ENCODE results near the gene INPP5J. TPM values are rescaled to one million over a fixed set of nuclear protein-coding genes. Genes with fewer than 3 reads are reported as not detected.

INPP5J gene
- total RNA-seq, 1 experiment from 2014 or later, result 0.12 TPM

DNA sequence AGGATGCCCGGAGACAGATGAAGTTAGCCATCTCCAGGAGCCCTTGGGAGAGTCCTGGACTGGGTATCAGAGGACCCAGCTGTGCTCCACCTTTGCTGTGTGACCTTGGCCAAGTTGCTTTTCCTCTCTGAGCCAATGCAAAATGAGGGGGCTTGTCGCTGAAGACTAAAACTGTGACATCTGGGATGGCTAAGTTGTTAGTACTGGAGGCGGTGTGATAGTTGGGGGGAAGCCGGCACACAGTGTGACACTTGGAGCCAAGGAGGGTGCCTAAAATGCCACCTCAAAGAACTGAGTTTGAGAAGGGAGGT is 481 bp downstream of the INPP5J start:
- Histone ChIP-seq H3K4me3 (no peak overlapping the region; the same call in 1 of the 2 replicates), H3K27me3 (no peaks in the 10 kb centered on the region), H3K36me3 (no peaks in the 10 kb centered on the region), H3K27ac (no peak overlapping the region), H3K4me1 (no peaks in the 10 kb centered on the region), H3K9me3 (replicated peaks) (no peaks in the 10 kb centered on the region)
- DNase-seq, result no peak

DNA sequence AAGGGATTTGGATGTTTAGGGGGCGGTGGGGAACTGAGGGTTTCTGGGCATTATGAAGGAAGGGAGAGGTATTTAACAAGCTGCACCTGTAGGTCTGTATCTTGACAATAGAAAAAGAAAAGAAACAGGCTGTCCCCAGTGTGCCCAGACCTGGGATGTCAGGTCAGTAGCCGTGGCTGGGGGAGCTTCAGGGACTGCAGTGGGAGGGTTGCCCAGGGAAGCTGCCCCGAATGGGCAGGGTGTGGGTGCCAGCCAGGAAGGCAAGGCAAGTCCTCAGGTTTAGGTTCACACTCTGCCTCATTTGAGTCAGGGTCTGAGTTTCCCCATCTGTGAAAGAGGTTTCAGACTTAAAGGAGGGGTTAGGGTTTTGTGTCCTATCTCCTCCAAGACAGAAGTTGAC is 1.5 kb downstream of the INPP5J start:
- DNase-seq, result no peak
- Histone ChIP-seq H3K4me1 (no peaks in the 10 kb centered on the region), H3K27ac (no peak overlapping the region), H3K9me3 (replicated peaks) (no peaks in the 10 kb centered on the region), H3K27me3 (no peaks in the 10 kb centered on the region), H3K4me3 (no peak overlapping the region), H3K36me3 (no peaks in the 10 kb centered on the region)

DNA sequence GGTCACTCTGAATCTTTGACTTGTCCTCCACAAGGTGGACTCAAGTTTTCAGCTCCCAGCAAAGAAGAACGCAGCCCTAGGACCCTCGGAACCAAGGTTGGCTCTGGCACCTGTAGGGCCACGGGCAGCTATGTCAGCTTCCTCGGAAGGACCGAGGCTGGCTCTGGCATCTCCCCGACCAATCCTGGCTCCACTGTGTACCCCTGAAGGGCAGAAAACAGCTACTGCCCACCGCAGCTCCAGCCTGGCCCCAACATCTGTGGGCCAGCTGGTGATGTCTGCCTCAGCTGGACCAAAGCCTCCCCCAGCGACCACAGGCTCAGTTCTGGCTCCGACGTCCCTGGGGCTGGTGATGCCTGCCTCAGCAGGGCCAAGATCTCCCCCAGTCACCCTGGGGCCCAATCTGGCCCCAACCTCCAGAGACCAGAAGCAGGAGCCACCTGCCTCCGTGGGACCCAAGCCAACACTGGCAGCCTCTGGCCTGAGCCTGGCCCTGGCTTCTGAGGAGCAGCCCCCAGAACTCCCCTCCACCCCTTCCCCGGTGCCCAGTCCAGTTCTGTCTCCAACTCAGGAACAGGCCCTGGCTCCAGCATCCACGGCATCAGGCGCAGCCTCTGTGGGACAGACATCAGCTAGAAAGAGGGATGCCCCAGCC is 2.2 kb downstream of the INPP5J start:
- Histone ChIP-seq H3K4me3 (no peak overlapping the region), H3K36me3 (no peaks in the 10 kb centered on the region), H3K27me3 (no peaks in the 10 kb centered on the region), H3K4me1 (no peaks in the 10 kb centered on the region), H3K9me3 (replicated peaks) (no peaks in the 10 kb centered on the region), H3K27ac (no peak overlapping the region)
- DNase-seq, result no peak

DNA sequence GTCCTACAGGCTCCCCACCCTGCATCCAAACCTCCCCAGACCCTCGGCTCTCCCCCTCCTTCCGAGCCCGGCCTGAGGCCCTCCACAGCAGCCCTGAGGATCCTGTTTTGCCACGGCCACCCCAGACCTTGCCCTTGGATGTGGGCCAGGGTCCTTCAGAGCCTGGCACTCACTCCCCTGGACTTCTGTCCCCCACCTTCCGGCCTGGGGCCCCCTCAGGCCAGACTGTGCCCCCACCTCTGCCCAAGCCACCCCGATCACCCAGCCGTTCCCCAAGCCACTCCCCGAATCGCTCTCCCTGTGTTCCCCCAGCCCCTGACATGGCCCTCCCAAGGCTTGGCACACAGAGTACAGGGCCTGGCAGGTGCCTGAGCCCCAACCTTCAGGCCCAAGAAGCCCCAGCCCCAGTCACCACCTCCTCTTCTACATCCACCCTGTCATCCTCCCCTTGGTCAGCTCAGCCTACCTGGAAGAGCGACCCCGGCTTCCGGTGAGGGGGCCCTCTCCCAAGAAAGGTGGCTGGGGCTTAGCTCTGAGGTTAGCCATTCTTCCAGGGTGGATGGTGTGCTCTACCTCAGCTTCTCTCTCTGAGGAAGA is 2.9 kb downstream of the INPP5J start:
- H3K27ac ChIP-seq, result no peak overlapping the region
- DNase-seq, result no peak

DNA sequence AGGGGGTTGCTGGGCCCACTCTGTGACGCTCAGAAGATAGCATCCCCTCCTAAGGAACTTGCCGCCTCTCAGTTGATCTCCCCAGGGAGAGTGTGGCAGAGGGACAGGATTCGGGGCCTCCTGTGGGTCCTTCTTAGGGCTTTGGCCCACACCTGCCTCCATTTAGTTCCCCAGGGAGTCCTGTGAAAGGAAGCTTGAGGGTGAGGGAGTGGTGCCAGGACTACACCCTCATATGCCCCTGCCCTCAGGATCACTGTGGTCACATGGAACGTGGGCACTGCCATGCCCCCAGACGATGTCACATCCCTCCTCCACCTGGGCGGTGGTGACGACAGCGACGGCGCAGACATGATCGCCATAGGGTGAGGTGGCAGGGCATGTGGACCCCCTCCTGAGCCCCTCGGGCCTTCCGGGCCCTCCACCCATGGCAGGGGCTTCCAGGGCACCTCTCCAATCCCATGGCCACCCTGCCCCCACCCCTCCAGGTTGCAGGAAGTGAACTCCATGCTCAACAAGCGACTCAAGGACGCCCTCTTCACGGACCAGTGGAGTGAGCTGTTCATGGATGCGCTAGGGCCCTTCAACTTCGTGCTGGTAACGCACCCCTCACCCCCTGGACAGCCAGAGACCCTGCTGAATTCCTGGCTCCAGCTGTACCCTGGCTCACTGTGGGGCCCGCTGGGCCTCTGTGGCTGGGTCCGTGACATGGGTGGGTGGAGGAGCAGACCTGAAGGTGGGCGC is 3.5 kb downstream of the INPP5J start:
- no peaks in the 10 kb centered on the region for H3K27me3 ChIP-seq
- H3K4me1 ChIP-seq, result no peaks in the 10 kb centered on the region
- no peak overlapping the region for H3K27ac ChIP-seq
- no peaks in the 10 kb centered on the region for H3K9me3 ChIP-seq (replicated peaks)
- H3K4me3 ChIP-seq, result no peak overlapping the region
- no peak for DNase-seq
- H3K36me3 ChIP-seq, result no peaks in the 10 kb centered on the region

More for the DNA sequence above, 2.9 kb downstream of the INPP5J start:
- no peaks in the 10 kb centered on the region for H3K9me3 ChIP-seq (replicated peaks)
- H3K4me3 ChIP-seq, result no peak overlapping the region
- no peaks in the 10 kb centered on the region for H3K36me3 ChIP-seq
- no peaks in the 10 kb centered on the region for H3K4me1 ChIP-seq
- no peaks in the 10 kb centered on the region for H3K27me3 ChIP-seq

DNA sequence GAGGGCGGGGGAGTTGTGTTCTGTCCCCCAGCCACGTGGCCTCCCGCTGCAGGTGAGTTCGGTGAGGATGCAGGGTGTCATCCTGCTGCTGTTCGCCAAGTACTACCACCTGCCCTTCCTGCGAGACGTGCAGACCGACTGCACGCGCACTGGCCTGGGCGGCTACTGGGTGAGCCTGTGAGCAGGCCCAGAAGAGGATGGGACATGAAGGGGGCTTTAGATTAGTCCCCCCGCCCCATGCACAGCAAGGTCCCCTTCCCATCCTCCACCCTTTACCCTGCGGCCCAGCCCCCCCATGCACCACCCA is 4.1 kb downstream of the INPP5J start:
- DNase-seq, result no peak
- Histone ChIP-seq H3K9me3 (replicated peaks) (no peaks in the 10 kb centered on the region), H3K36me3 (no peaks in the 10 kb centered on the region), H3K27ac (no peak overlapping the region), H3K4me3 (no peak overlapping the region), H3K4me1 (no peaks in the 10 kb centered on the region; the same call in 1 of the 2 replicates), H3K27me3 (no peaks in the 10 kb centered on the region)

DNA sequence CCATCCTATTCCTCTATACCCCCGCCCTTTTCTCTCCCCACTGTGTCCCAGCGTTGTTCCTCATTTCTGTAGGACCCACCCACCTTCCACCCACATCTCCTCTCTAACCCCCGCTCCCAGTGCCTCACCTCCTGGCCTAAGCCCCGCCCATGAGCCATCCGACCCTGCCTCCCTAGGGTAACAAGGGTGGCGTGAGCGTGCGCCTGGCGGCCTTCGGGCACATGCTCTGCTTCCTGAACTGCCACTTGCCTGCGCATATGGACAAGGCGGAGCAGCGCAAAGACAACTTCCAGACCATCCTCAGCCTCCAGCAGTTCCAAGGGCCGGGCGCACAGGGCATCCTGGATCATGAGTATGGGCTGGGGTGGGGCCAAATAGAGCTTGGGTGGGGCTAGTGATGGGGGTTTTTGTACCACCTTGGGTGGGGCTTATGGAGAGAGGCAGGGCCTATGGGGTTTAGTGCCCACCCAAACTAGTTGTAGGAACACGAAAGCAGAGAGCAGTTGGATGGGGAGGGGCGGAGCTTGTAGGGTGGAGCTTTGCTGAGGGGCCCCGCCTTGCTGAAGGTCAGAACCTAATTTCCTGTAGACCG is 4.5 kb downstream of the INPP5J start:
- Histone ChIP-seq H3K9me3 (replicated peaks) (no peaks in the 10 kb centered on the region), H3K27ac (no peak overlapping the region), H3K36me3 (no peaks in the 10 kb centered on the region), H3K27me3 (no peaks in the 10 kb centered on the region), H3K4me1 (no peaks in the 10 kb centered on the region; the same call in 1 of the 2 replicates), H3K4me3 (no peak overlapping the region)
- DNase-seq, result no peak

DNA sequence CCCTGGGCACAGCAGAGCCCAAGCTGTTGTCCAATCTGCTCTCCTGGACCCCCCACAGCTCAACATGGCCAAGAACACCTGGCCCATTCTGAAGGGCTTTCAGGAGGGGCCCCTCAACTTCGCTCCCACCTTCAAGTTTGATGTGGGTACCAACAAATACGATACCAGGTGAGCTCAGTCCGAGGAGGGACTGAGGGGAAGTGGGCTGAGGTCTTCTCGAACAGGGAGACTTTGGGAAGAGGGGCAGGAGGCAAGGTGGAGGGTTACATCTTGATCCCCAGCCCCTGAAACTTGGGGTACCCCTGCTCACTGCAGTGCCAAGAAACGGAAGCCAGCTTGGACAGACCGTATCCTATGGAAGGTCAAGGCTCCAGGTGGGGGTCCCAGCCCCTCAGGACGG is 5.4 kb downstream of the INPP5J start:
- Histone ChIP-seq H3K36me3 (no peaks in the 10 kb centered on the region), H3K4me1 (no peaks in the 10 kb centered on the region; the same call in 1 of the 2 replicates), H3K27me3 (no peaks in the 10 kb centered on the region), H3K27ac (no peak overlapping the region), H3K4me3 (no peak overlapping the region), H3K9me3 (replicated peaks) (no peaks in the 10 kb centered on the region)
- no peak for DNase-seq

DNA sequence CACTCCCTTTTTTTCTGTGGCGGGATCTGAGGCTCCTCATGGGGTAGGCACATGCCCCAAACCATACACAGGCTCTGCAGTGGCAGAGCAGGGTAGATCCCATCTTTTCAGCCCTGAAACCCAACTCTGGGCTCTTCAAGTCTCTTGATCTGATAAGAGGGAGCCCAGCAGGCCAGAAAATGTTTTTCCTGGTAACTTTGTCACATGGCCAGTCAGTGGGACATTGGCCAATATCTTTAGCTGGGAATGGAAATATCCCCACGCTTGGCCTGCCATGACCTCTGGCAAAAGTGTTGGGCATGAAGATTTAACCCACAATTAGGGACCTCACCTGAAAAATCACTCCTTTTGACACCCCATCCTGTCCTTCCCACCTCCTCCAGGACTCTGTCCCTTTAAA is 8.1 kb downstream of the INPP5J start:
- no peaks in the 10 kb centered on the region; the same call in 1 of the 2 replicates for H3K4me1 ChIP-seq
- no peak overlapping the region for H3K27ac ChIP-seq
- no peaks in the 10 kb centered on the region for H3K27me3 ChIP-seq
- H3K36me3 ChIP-seq, result no peaks in the 10 kb centered on the region
- H3K9me3 ChIP-seq (replicated peaks), result no peaks in the 10 kb centered on the region
- H3K4me3 ChIP-seq, result no peak overlapping the region
- DNase-seq, result no peak

DNA sequence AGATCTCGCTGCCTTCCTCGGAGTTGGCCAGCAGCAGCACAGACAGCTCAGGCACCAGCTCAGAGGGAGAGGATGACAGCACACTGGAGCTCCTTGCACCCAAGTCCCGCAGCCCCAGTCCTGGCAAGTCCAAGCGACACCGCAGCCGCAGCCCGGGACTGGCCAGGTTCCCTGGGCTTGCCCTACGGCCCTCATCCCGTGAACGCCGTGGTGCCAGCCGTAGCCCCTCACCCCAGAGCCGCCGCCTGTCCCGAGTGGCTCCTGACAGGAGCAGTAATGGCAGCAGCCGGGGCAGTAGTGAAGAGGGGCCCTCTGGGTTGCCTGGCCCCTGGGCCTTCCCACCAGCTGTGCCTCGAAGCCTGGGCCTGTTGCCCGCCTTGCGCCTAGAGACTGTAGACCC is 11.1 kb downstream of the INPP5J start:
- H3K4me1 ChIP-seq, result no peaks in the 10 kb centered on the region; the same call in 1 of the 2 replicates
- H3K36me3 ChIP-seq, result no peaks in the 10 kb centered on the region
- DNase-seq, result no peak
- H3K27ac ChIP-seq, result no peak overlapping the region
- no peaks in the 10 kb centered on the region for H3K9me3 ChIP-seq (replicated peaks)
- no peaks in the 10 kb centered on the region for H3K27me3 ChIP-seq
- no peak overlapping the region for H3K4me3 ChIP-seq

DNA sequence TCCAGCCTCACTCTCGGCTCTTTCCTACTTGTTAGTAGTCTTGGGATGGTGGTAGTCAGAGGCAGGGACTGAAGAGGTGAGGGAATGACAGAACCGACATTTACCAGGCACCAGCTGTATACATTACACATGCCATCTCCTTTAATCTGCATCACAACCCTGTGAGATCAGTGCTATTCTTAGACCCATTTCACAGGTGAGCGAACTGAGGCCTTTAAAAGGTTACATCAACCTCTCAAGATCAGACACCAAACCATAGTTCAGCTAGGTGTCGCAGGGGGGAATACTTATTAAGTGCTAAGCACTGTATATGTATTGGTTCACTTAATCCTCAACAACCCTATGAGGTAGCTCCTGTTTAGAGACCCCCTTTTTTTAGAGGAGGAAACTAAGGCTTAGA is 11.9 kb downstream of the INPP5J start:
- Histone ChIP-seq H3K27ac (no peak overlapping the region), H3K4me3 (no peak overlapping the region), H3K36me3 (no peaks in the 10 kb centered on the region), H3K9me3 (replicated peaks) (no peaks in the 10 kb centered on the region), H3K4me1 (no peaks in the 10 kb centered on the region; the same call in 1 of the 2 replicates), H3K27me3 (no peaks in the 10 kb centered on the region)
- no peak for DNase-seq

DNA sequence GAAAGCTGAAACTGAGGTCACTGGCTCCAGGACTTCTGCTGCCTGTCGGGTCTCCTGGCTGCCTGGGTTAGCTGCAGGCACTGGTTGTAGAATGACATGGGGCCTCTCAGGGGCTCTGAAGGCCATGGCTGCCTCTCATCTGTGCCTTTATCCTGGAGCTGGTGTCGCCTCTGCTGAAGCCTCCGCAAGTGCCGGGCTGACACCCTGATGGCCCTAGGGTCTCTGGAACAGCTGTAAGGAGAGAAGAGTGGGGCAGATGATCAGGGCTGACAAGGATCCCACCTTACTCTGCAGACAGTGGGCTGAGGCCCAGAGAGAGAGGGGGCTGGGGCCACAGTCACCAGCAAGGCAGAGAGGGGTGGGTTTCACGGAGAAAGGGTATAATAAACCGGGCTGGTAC is 12.9 kb downstream of the INPP5J start:
- no peak for DNase-seq
- H3K4me3 ChIP-seq, result no peak overlapping the region
- no peak overlapping the region for H3K27ac ChIP-seq
- H3K9me3 ChIP-seq (replicated peaks), result no peaks in the 10 kb centered on the region
- H3K36me3 ChIP-seq, result no peaks in the 10 kb centered on the region
- no peaks in the 10 kb centered on the region for H3K27me3 ChIP-seq
- H3K4me1 ChIP-seq, result no peaks in the 10 kb centered on the region; the same call in 1 of the 2 replicates

DNA sequence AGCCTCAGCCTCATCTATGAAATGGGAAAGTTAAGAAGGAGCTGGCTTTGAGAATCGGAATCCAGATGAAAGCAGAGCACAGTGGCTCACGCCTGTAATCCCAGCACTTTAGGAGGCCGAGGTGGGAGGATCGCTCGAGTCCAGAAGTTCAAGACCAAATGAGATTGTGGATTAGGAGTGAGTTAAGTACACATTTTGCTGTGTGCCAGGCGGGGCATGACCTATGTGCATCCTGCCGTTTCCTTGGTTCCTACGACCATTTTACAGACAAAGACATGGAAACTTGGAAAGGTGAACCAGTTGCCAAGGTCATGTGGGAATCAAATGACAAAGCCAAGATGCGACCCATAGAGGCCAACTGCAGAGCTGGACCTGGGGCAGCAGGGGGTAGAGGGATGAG is 13.4 kb downstream of the INPP5J start:
- no peaks in the 10 kb centered on the region; the same call in 1 of the 2 replicates for H3K4me1 ChIP-seq
- H3K9me3 ChIP-seq (replicated peaks), result no peaks in the 10 kb centered on the region
- no peak overlapping the region for H3K4me3 ChIP-seq
- DNase-seq, result no peak
- no peaks in the 10 kb centered on the region for H3K36me3 ChIP-seq
- H3K27me3 ChIP-seq, result no peaks in the 10 kb centered on the region
- H3K27ac ChIP-seq, result no peak overlapping the region

DNA sequence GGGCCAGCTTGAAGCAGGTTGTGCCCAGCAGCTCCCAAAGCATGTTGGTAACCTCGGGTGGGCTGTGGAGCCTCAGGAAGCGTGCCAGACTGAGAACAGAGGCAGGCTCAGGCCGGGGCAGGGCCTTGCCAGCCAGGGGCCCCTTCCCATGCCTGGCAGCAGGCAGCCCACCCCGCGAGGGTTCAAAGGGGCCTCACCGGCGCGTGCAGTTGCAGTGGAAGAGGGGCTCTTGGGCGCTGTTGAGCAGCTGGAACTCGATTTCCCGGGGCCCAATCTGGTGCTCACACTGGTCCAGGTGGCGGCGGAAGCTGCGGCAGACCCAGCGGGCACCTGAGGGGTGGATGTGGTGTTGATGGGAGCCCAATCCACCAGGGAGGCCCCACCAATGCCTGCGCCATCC is 13.9 kb downstream of the INPP5J start:
- no peak overlapping the region for H3K27ac ChIP-seq
- H3K4me1 ChIP-seq, result no peaks in the 10 kb centered on the region; the same call in 1 of the 2 replicates
- H3K36me3 ChIP-seq, result no peaks in the 10 kb centered on the region
- H3K27me3 ChIP-seq, result no peaks in the 10 kb centered on the region
- H3K4me3 ChIP-seq, result no peak overlapping the region
- DNase-seq, result no peak
- H3K9me3 ChIP-seq (replicated peaks), result no peaks in the 10 kb centered on the region

DNA sequence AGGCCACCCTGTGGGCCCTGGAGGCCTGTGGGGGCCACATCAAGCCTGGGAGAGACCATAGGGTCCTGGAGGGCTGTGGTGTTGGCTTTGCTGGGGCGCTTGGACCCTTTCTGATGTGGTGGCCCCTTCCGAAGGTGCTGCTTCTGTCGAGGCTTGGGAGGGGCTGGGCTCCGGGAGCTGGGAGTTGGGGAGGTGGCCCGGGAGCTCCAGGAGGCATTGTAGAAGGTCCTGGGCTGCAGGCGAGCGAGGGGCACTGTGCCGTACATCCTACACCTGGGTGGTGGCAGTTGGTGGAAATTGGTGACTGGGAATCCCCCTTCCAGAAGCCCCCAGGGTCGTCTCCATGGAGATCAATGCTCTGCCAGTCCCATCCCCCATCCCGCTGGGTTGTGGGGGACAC is 15.0 kb downstream of the INPP5J start:
- Histone ChIP-seq H3K4me3 (no peak overlapping the region), H3K9me3 (replicated peaks) (no peaks in the 10 kb centered on the region), H3K27me3 (no peaks in the 10 kb centered on the region), H3K27ac (no peak overlapping the region), H3K4me1 (no peaks in the 10 kb centered on the region), H3K36me3 (no peaks in the 10 kb centered on the region)
- DNase-seq, result no peak
